IMR-90 (cell line): ENCODE results near the gene COA5. TPM values are rescaled to one million over a fixed set of nuclear protein-coding genes. Genes with fewer than 3 reads are reported as not detected.

Experiments used
- ATAC-seq: fragments of 200-7000 bp; cut with Tn5 transposase; 2 replicates; pipeline ENCODE4 v1.9.1; 2020; ENCODE audit warnings: low read depth, mild to moderate bottlenecking, moderate library complexity
- BruUV-seq: library from RNA; stranded (reverse); fragments of 400-500 nt; replicated peaks from 2 replicates; lab custom pipeline; 2021; lab: Mats Ljungman, UMichigan
- CTCF ChIA-PET: fragments of 300-600 bp; formaldehyde crosslinking; extraction: SDS; loops from one replicate; lab custom pipeline; 2021; ENCODE audit warnings: antibody characterized with exemption; lab: Yijun Ruan, JAX
- POLR2A ChIA-PET: fragments of 300-600 bp; sonication (Branson Sonifier 250); formaldehyde crosslinking; loops from one replicate; lab custom pipeline; 2022; ENCODE audit warnings: antibody characterized with exemption; ENCODE audit not compliant: unreplicated experiment; lab: Charles Lee
- DNase-seq: peaks from one replicate; pipeline ENCODE4 v3.0.0; 2013
- H2AFZ ChIP-seq: replicated peaks from 2 replicates; pipeline ENCODE3; 2013; ENCODE audit warnings: low read length, mild to moderate bottlenecking; ENCODE audit not compliant: poor library complexity
- H2AK5ac ChIP-seq: 2 replicates; pipeline ENCODE4 v1.6.1; 2013; ENCODE audit warnings: low read depth, low read length, inconsistent platforms
- H2AK9ac ChIP-seq: replicated peaks from 2 replicates; pipeline ENCODE3; 2013; ENCODE audit warnings: mild to moderate bottlenecking, low read depth, low read length, moderate library complexity; ENCODE audit not compliant: poor library complexity
- H2BK120ac ChIP-seq: 2 replicates; pipeline ENCODE4 v1.6.1; 2013; ENCODE audit warnings: low read depth, low read length, inconsistent platforms
- H2BK15ac ChIP-seq: 3 replicates; pipeline ENCODE4 v1.6.1; 2013; ENCODE audit warnings: low read depth, low read length, inconsistent platforms
- H2BK20ac ChIP-seq: 2 replicates; pipeline ENCODE4 v1.6.1; 2013; ENCODE audit warnings: low read depth, mild to moderate bottlenecking, inconsistent platforms, low read length, moderate library complexity
- H2BK5ac ChIP-seq: 2 replicates; pipeline ENCODE4 v1.6.1; 2013; ENCODE audit warnings: mild to moderate bottlenecking, low read depth, low read length, inconsistent platforms; ENCODE audit not compliant: poor library complexity, severe bottlenecking
- H3K14ac ChIP-seq: replicated peaks from 2 replicates; pipeline ENCODE4 v1.6.1; 2013; ENCODE audit warnings: low read depth, low read length, inconsistent platforms
- H3K18ac ChIP-seq: 2 replicates; pipeline ENCODE4 v1.6.1; 2013; ENCODE audit warnings: low read depth, low read length, control low read depth
- H3K23ac ChIP-seq: 2 replicates; pipeline ENCODE4 v1.6.1; 2013; ENCODE audit warnings: low read depth, low read length, inconsistent platforms
- H3K27ac ChIP-seq: 2 replicates; pipeline ENCODE4 v1.5.1; 2013; ENCODE audit warnings: mild to moderate bottlenecking, control low read depth, low read length; ENCODE audit not compliant: insufficient read depth
- H3K27me3 ChIP-seq: 2 replicates; pipeline ENCODE4 v1.6.1; 2013; ENCODE audit warnings: low read length; ENCODE audit not compliant: control insufficient read depth, insufficient read depth
- H3K36me3 ChIP-seq: 2 replicates; pipeline ENCODE4 v1.6.1; 2013; ENCODE audit warnings: low read length, mixed read lengths; ENCODE audit not compliant: control insufficient read depth, insufficient read depth
- H3K4ac ChIP-seq: 2 replicates; pipeline ENCODE4 v1.6.1; 2013; ENCODE audit warnings: low read depth, low read length, inconsistent platforms
- H3K4me1 ChIP-seq: 2 replicates; pipeline ENCODE4 v1.6.1; 2013; ENCODE audit warnings: low read length, mixed read lengths; ENCODE audit not compliant: control insufficient read depth, insufficient read depth
- H3K4me2 ChIP-seq: 2 replicates; pipeline ENCODE4 v1.6.1; 2013; ENCODE audit warnings: low read depth, mild to moderate bottlenecking, control low read depth, low read length, moderate library complexity
- H3K4me3 ChIP-seq: 2 replicates; pipeline ENCODE4 v1.5.1; 2013; ENCODE audit warnings: low read depth, mild to moderate bottlenecking, control low read depth, low read length, moderate library complexity; ENCODE audit not compliant: insufficient read depth
- H3K56ac ChIP-seq: 2 replicates; pipeline ENCODE4 v1.6.1; 2013; ENCODE audit warnings: low read length, inconsistent platforms; ENCODE audit not compliant: insufficient read depth; ENCODE audit errors: extremely low read depth
- H3K79me1 ChIP-seq, 2 experiments: 2 replicates each; pipeline ENCODE4 v1.6.1; 2013; ENCODE audit warnings: low read length in 2 of 2, inconsistent platforms in 1 of 2, low read depth in 1 of 2
- H3K9ac ChIP-seq: 2 replicates; pipeline ENCODE4 v1.6.1; 2013; ENCODE audit warnings: low read depth, low read length, control low read depth
- H3K9me1 ChIP-seq: 2 replicates; pipeline ENCODE4 v1.6.1; 2013; ENCODE audit warnings: low read length, inconsistent platforms; ENCODE audit not compliant: insufficient read depth
- H3K9me3 ChIP-seq: 2 replicates; pipeline ENCODE4 v1.6.1; 2013; ENCODE audit warnings: low read length; ENCODE audit not compliant: control insufficient read depth, insufficient read depth
- H4K20me1 ChIP-seq: 2 replicates; pipeline ENCODE4 v1.6.1; 2013; ENCODE audit warnings: low read length, inconsistent platforms; ENCODE audit not compliant: insufficient read depth
- H4K5ac ChIP-seq: 2 replicates; pipeline ENCODE4 v1.6.1; 2013; ENCODE audit warnings: mild to moderate bottlenecking, low read depth, low read length, control low read depth
- H4K8ac ChIP-seq, 2 experiments: 2 replicates each; pipeline ENCODE4 v1.6.1; 2013; ENCODE audit warnings: low read depth in 2 of 2, low read length in 2 of 2, control low read depth in 1 of 2, inconsistent platforms in 1 of 2
- H4K91ac ChIP-seq: 2 replicates; pipeline ENCODE4 v1.6.1; 2013; ENCODE audit warnings: low read depth, low read length, inconsistent platforms; ENCODE audit not compliant: insufficient read depth
- BHLHE40 ChIP-seq: fragments of 150-350 bp; IDR thresholded peaks from 2 replicates; pipeline ENCODE4 v1.6.1; 2016; ENCODE audit warnings: mild to moderate bottlenecking, low read depth, low read length
- CEBPB ChIP-seq: IDR thresholded peaks from 2 replicates; pipeline ENCODE4 v1.6.1; 2012; ENCODE audit warnings: low read depth, low read length, improper control_type of control experiment
- CHD1 ChIP-seq: IDR thresholded peaks from 2 replicates; pipeline ENCODE4 v1.6.1; 2012; ENCODE audit warnings: low read depth, low read length, improper control_type of control experiment
- FOS ChIP-seq: fragments of 150-350 bp; IDR thresholded peaks from 2 replicates; pipeline ENCODE4 v1.6.1; 2016; ENCODE audit warnings: low read depth, low read length
- MAFK ChIP-seq: IDR thresholded peaks from 2 replicates; pipeline ENCODE4 v1.6.1; 2012; ENCODE audit warnings: low read depth, low read length, improper control_type of control experiment
- MAZ ChIP-seq: IDR thresholded peaks from 2 replicates; pipeline ENCODE4 v1.6.1; 2012; ENCODE audit warnings: low read depth, mild to moderate bottlenecking, low read length, improper control_type of control experiment, moderate library complexity, borderline replicate concordance
- NFE2L2 ChIP-seq: fragments of 150-350 bp; IDR thresholded peaks from 2 replicates; pipeline ENCODE4 v1.6.1; 2016; ENCODE audit warnings: low read depth, mild to moderate bottlenecking, low read length
- RAD21 ChIP-seq: IDR thresholded peaks from 2 replicates; pipeline ENCODE4 v1.6.1; 2012; ENCODE audit warnings: low read length, improper control_type of control experiment
- RCOR1 ChIP-seq: IDR thresholded peaks from 2 replicates; pipeline ENCODE4 v1.6.1; 2012; ENCODE audit warnings: mild to moderate bottlenecking, low read length, improper control_type of control experiment; ENCODE audit not compliant: insufficient replicate concordance
- RFX5 ChIP-seq: IDR thresholded peaks from 2 replicates; pipeline ENCODE4 v1.8.0; 2012; ENCODE audit warnings: low read depth, mild to moderate bottlenecking, low read length, moderate library complexity
- SMC3 ChIP-seq: fragments of 150-350 bp; IDR thresholded peaks from 2 replicates; pipeline ENCODE4 v1.6.1; 2016; ENCODE audit warnings: low read depth, mild to moderate bottlenecking, antibody characterized with exemption, low read length, moderate library complexity
- WGBS, 2 experiments: methylation state at CpG; one replicate each; pipeline versions ENCODE4 v1.1.5 to v1.1.7; 2013; ENCODE audit warnings: missing lambda C conversion rate in 2 of 2; ENCODE audit not compliant: insufficient read length in 1 of 2; ENCODE audit errors: extremely low coverage in 2 of 2; 5-methylcytosine and 5-hydroxymethylcytosine counted together
- dilution Hi-C: fragments of 300-500 bp; cut with HindIII; formaldehyde crosslinking; loops from one replicate; pipeline ENCODE4 v1.14.3; 2018; ENCODE audit warnings: low sequenced_read_pairs; ENCODE audit not compliant: unreplicated experiment
- in situ Hi-C: fragments of 300-500 bp; cut with MboI; formaldehyde crosslinking; loops from 3 replicates; pipeline ENCODE4 v1.14.3; 2019; ENCODE audit warnings: low sequenced_read_pairs, inconsistent platforms, mixed read lengths
- intact Hi-C: fragments of 100-400 bp; cut with micrococcal nuclease; formaldehyde crosslinking; loops from 2 replicates; pipeline ENCODE4 v1.10.0; 2022
- polyA plus RNA-seq, 3 experiments: library from polyadenylated mRNA; depleted of rRNA; stranded (reverse); fragments of >200 nt; gene quantifications; 2 replicates each; pipeline ENCODE4 v1.2.3, GENCODE V29; 2012; ENCODE audit warnings: low replicate concordance in 1 of 3
- total RNA-seq: library from RNA; depleted of rRNA; stranded (reverse); fragments of >200 nt; gene quantifications from 2 replicates; pipeline ENCODE4 v1.2.3, GENCODE V29; 2012
- TF ChIP-seq, protein P1 (sequence below): fragments of 150-350 bp; IDR thresholded peaks from 2 replicates; pipeline ENCODE4 v1.6.1; 2016; ENCODE audit warnings: low read depth, mild to moderate bottlenecking, low read length, moderate library complexity, borderline replicate concordance
- TF ChIP-seq, protein P2 (sequence below): conservative IDR thresholded peaks from 2 replicates; pipeline ENCODE4 v1.5.1; 2012; ENCODE audit warnings: mild to moderate bottlenecking, low read depth, low read length, improper control_type of control experiment

Gene COA5
- total and polyA plus RNA-seq, 2 of the 4 experiments (the other 2 are of a cell fraction): 8.4 to 14.2 TPM

GRCh38 chr2:98606431-98606830 is 1.9 kb downstream of the COA5 start:
- Histone ChIP-seq H3K4me3 (no peak overlapping the region), H4K8ac (no peak overlapping the region), H3K9me1 (peaks cover 6% of the 10 kb centered on the region; the same call in 1 of the 2 replicates), H2BK5ac (no peak overlapping the region), H3K14ac (no peak overlapping the region), H3K18ac (no peak overlapping the region), H3K4ac (no peak overlapping the region), H3K4me2 (no peak overlapping the region; the same call in 1 of the 2 replicates), H2BK15ac (no peak overlapping the region), H4K20me1 (peaks cover 8% of the 10 kb centered on the region; the same call in 1 of the 2 replicates), H3K27ac (no peak overlapping the region), H3K23ac (no peak overlapping the region), H2BK120ac (no peak overlapping the region), H4K5ac (no peak overlapping the region), H3K9ac (no peak overlapping the region), H3K56ac (no peak overlapping the region), H2AK5ac (no peak overlapping the region), H2AFZ (no peak overlapping the region), H2BK20ac (no peak overlapping the region), H3K27me3 (no peaks in the 10 kb centered on the region), H3K9me3 (no peaks in the 10 kb centered on the region), H2AK9ac (no peak overlapping the region), H3K36me3 (peaks cover 10% of the 10 kb centered on the region; the same call in 1 of the 2 replicates), H3K4me1 (peaks cover 12% of the 10 kb centered on the region), H4K91ac (no peak overlapping the region), H3K79me1 (peaks cover 53 to 67% of the 10 kb centered on the region in 2 experiments)
- ChIA-PET CTCF (no interaction called here), POLR2A (no interaction called here)
- dilution Hi-C loops: no loop called here
- no peak for TF ChIP-seq CEBPB
- no peak for TF ChIP-seq RFX5
- TF ChIP-seq RCOR1: no peak
- no peak for TF ChIP-seq BHLHE40
- no peak for TF ChIP-seq RAD21
- no peak for TF ChIP-seq FOS
- no peak for TF ChIP-seq MAFK
- TF ChIP-seq NFE2L2: no peak
- TF ChIP-seq, protein P1, sequence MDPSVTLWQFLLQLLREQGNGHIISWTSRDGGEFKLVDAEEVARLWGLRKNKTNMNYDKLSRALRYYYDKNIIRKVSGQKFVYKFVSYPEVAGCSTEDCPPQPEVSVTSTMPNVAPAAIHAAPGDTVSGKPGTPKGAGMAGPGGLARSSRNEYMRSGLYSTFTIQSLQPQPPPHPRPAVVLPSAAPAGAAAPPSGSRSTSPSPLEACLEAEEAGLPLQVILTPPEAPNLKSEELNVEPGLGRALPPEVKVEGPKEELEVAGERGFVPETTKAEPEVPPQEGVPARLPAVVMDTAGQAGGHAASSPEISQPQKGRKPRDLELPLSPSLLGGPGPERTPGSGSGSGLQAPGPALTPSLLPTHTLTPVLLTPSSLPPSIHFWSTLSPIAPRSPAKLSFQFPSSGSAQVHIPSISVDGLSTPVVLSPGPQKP: no peak
- TF ChIP-seq SMC3: no peak
- no peak for TF ChIP-seq CHD1
- TF ChIP-seq, protein P2, sequence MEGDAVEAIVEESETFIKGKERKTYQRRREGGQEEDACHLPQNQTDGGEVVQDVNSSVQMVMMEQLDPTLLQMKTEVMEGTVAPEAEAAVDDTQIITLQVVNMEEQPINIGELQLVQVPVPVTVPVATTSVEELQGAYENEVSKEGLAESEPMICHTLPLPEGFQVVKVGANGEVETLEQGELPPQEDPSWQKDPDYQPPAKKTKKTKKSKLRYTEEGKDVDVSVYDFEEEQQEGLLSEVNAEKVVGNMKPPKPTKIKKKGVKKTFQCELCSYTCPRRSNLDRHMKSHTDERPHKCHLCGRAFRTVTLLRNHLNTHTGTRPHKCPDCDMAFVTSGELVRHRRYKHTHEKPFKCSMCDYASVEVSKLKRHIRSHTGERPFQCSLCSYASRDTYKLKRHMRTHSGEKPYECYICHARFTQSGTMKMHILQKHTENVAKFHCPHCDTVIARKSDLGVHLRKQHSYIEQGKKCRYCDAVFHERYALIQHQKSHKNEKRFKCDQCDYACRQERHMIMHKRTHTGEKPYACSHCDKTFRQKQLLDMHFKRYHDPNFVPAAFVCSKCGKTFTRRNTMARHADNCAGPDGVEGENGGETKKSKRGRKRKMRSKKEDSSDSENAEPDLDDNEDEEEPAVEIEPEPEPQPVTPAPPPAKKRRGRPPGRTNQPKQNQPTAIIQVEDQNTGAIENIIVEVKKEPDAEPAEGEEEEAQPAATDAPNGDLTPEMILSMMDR: no peak
- no peak for TF ChIP-seq MAZ
- no TSS peak for BruUV-seq
- intact Hi-C loops: loop anchor here (10.0 kb wide), 1 partner anchor 162 kb away; the partner anchor contains the start of gene INPP4A
- WGBS, 2 experiments: 94% methylated on average over 7 of the region's 7 CpGs; no CpG with 5 or more reads in 1 of the 2 experiments
- in situ Hi-C loops: no loop called here
- ATAC-seq (no peak), DNase-seq (no peak)
